Lung (tissue), 12 donors: ENCODE measurements around the gene FAM171A2. TPM values are rescaled to one million over a fixed set of nuclear protein-coding genes. Genes with fewer than 3 reads are reported as not detected.
"Not testable (repeated sequence)": the region's sequence is repeated elsewhere in the genome, so short reads cannot be mapped to it uniquely, and the experiment has no call there.

Experiments used
- ATAC-seq: fragments of 200-7000 bp; cut with Tn5 transposase; one replicate; pipeline ENCODE4 v1.9.1; 2020; ENCODE audit warnings: moderate number of reproducible peaks; ENCODE audit not compliant: insufficient read depth, low FRiP score
- DNase-seq, 3 donors: peaks; one replicate each; pipeline ENCODE4 v3.0.0-alpha.2; 2013 to 2017
- H3K27ac ChIP-seq, 2 donors: one replicate each; pipeline ENCODE4 v1.5.1; 2013; ENCODE audit warnings: mild to moderate bottlenecking in 2 of 2, moderate library complexity in 2 of 2, control low read depth in 1 of 2, inconsistent platforms in 1 of 2, low read depth in 1 of 2, low read length in 1 of 2
- H3K27me3 ChIP-seq, 3 donors: one replicate each; pipeline ENCODE4 v1.5.1; 2013; ENCODE audit warnings: low read length in 2 of 3; ENCODE audit not compliant: control insufficient read depth in 3 of 3, insufficient read depth in 3 of 3
- H3K36me3 ChIP-seq, 4 donors: one replicate each; pipeline ENCODE4 v1.5.1; 2013; ENCODE audit warnings: low read length in 4 of 4, mild to moderate bottlenecking in 1 of 4, moderate library complexity in 1 of 4; ENCODE audit not compliant: control insufficient read depth in 4 of 4, insufficient read depth in 4 of 4
- H3K4me1 ChIP-seq, 5 donors: one replicate each; pipeline ENCODE4 v1.5.1; 2013; ENCODE audit warnings: low read length in 5 of 5, mild to moderate bottlenecking in 2 of 5, moderate library complexity in 1 of 5; ENCODE audit not compliant: control insufficient read depth in 5 of 5, insufficient read depth in 5 of 5
- H3K4me3 ChIP-seq: one replicate; pipeline ENCODE4 v1.5.1; 2013; ENCODE audit warnings: mild to moderate bottlenecking, control low read depth, moderate library complexity
- H3K9ac ChIP-seq, 2 donors: one replicate each; pipeline ENCODE4 v1.5.1; 2013; ENCODE audit warnings: low read length in 2 of 2, control low read depth in 1 of 2; ENCODE audit not compliant: insufficient read depth in 1 of 2
- H3K9me3 ChIP-seq, 4 donors: one replicate each; pipeline ENCODE4 v1.5.1; 2013; ENCODE audit warnings: low read length in 3 of 4, mild to moderate bottlenecking in 1 of 4, moderate library complexity in 1 of 4; ENCODE audit not compliant: control insufficient read depth in 4 of 4, insufficient read depth in 3 of 4
- CTCF ChIP-seq: IDR thresholded peaks from 2 replicates; pipeline ENCODE4 v1.5.1; 2012; ENCODE audit warnings: mild to moderate bottlenecking; ENCODE audit errors: control extremely low read depth, extremely low read depth
- WGBS, 2 donors: extraction: QIAGEN DNeasy Blood & Tissue Kit; methylation state at CpG; one replicate each; pipeline ENCODE4 v1.1.7; 2013; 5-methylcytosine and 5-hydroxymethylcytosine counted together
- polyA plus RNA-seq, 2 donors: library from polyadenylated mRNA; stranded (reverse); fragments of 200-250 nt; gene quantifications; one replicate each; pipeline ENCODE4 v1.2.1, GENCODE V29; 2013
- total RNA-seq, 2 donors: library from RNA; depleted of rRNA in 1 of 2; stranded (reverse); fragments of >200 nt in 1 of 2; gene quantifications; one replicate each; pipeline ENCODE4 v1.2.1, GENCODE V29; 2014 to 2021
- donor health status: control.
- donor health status: control.
- donor health status: Bipolar disorder and iron deficiency.
- donor health status: healthy.
- donor health status: DM: yes; HTN: yes; CAD: no.

The FAM171A2 gene
- total and polyA plus RNA-seq, 4 donors: 0.47 to 8.0 (median 0.80) TPM

GRCh38 chr17:44397479-44398440, 34.1 kb upstream of the FAM171A2 start:
- H3K27ac ChIP-seq: no peak overlapping the region
- DNase-seq: no peak
- H3K4me3 ChIP-seq: no peak overlapping the region
- WGBS, 2 donors: 96 to 97% methylated on average over 8 of the region's 8 CpGs
- H3K9me3 ChIP-seq: no peaks in the 10 kb centered on the region
- no peak overlapping the region for H3K9ac ChIP-seq
- ATAC-seq: no peak
- no peaks in the 10 kb centered on the region for H3K27me3 ChIP-seq
- no peaks in the 10 kb centered on the region for H3K4me1 ChIP-seq
- TF ChIP-seq CTCF: no peak
- peaks cover 14 to 39% (median 29%) of the 10 kb centered on the region in 4 donors for H3K36me3 ChIP-seq

- Histone ChIP-seq H3K27me3 (no peaks in the 10 kb centered on the region), H3K9ac (no peak overlapping the region), H3K36me3 (peaks cover 14 to 37% (median 29%) of the 10 kb centered on the region in 4 donors), H3K4me1 (no peaks in the 10 kb centered on the region), H3K4me3 (no peak overlapping the region), H3K27ac (no peak overlapping the region), H3K9me3 (no peaks in the 10 kb centered on the region)
- DNase-seq: no peak
- 97 to 99% methylated on average over 5 of the region's 5 CpGs for WGBS, 2 donors
- no peak for TF ChIP-seq CTCF
- no peak for ATAC-seq
These were observed 33.3 kb upstream of the FAM171A2 start for GRCh38 chr17:44396946-44397345.

GRCh38 chr17:44394833-44395232, 31.2 kb upstream of the FAM171A2 start:
- no peak overlapping the region for H3K4me3 ChIP-seq
- no peak overlapping the region for H3K9ac ChIP-seq
- H3K27me3 ChIP-seq: no peaks in the 10 kb centered on the region
- no peaks in the 10 kb centered on the region for H3K9me3 ChIP-seq
- no peaks in the 10 kb centered on the region for H3K4me1 ChIP-seq
- 79 to 100% methylated on average over 2 of the region's 2 CpGs for WGBS, 2 donors
- DNase-seq: no peak
- ATAC-seq: no peak
- TF ChIP-seq CTCF: no peak
- peaks cover 1 to 24% (median 18%) of the 10 kb centered on the region in 4 donors for H3K36me3 ChIP-seq
- H3K27ac ChIP-seq: no peak overlapping the region

- H3K4me3 ChIP-seq, H3K27ac ChIP-seq, H3K4me1 ChIP-seq, DNase-seq, ATAC-seq, H3K27me3 ChIP-seq, H3K9ac ChIP-seq, H3K9me3 ChIP-seq: not testable (repeated sequence)
- peaks cover 0 to 17% (median 14%) of the 10 kb centered on the region in 4 donors for H3K36me3 ChIP-seq
- 96% methylated on average over 9 of the region's 9 CpGs for WGBS, 2 donors
These were observed 30.5 kb upstream of the FAM171A2 start for GRCh38 chr17:44394112-44394511.
